Mesendoderm (in vitro differentiated cells): ENCODE data around the gene OR10H1.
"Not testable (repeated sequence)": the region's sequence is repeated elsewhere in the genome, so short reads cannot be mapped to it uniquely, and the experiment has no call there.

ENCODE experiments used
- DNase-seq: peaks from one replicate; pipeline ENCODE4 v3.0.0; 2013
- H2AK5ac ChIP-seq: 2 replicates; pipeline ENCODE4 v1.6.1; 2013; ENCODE audit warnings: low read length, inconsistent platforms
- H2BK120ac ChIP-seq: 2 replicates; pipeline ENCODE4 v1.6.1; 2013; ENCODE audit warnings: low read depth, mild to moderate bottlenecking, low read length, moderate library complexity, mixed read lengths
- H2BK15ac ChIP-seq: replicated peaks from 2 replicates; pipeline ENCODE4 v1.6.1; 2013; ENCODE audit warnings: low read depth, mild to moderate bottlenecking, moderate library complexity
- H2BK5ac ChIP-seq: 2 replicates; pipeline ENCODE4 v1.6.1; 2013; ENCODE audit warnings: low read length, inconsistent platforms
- H3K18ac ChIP-seq: 2 replicates; pipeline ENCODE4 v1.6.1; 2013; ENCODE audit warnings: mild to moderate bottlenecking, low read length, mixed read lengths
- H3K23ac ChIP-seq: one replicate; pipeline ENCODE4 v1.6.1; 2013; ENCODE audit warnings: low read length
- H3K27ac ChIP-seq: 2 replicates; pipeline ENCODE4 v1.5.1; 2013; ENCODE audit warnings: low read depth, mild to moderate bottlenecking, inconsistent platforms, low read length, moderate library complexity
- H3K27me3 ChIP-seq: 2 replicates; pipeline ENCODE4 v1.6.1; 2013; ENCODE audit warnings: low read length, control low read depth, mild to moderate bottlenecking, inconsistent platforms; ENCODE audit not compliant: insufficient read depth, poor library complexity
- H3K36me3 ChIP-seq: 2 replicates; pipeline ENCODE4 v1.6.1; 2013; ENCODE audit warnings: low read length, inconsistent platforms; ENCODE audit not compliant: control insufficient read depth, insufficient read depth
- H3K4ac ChIP-seq: one replicate; pipeline ENCODE4 v1.6.1; 2013; ENCODE audit warnings: low read depth, mild to moderate bottlenecking, low read length, moderate library complexity
- H3K4me1 ChIP-seq: 2 replicates; pipeline ENCODE4 v1.6.1; 2013; ENCODE audit warnings: low read depth, low read length, inconsistent platforms; ENCODE audit not compliant: control insufficient read depth
- H3K4me2 ChIP-seq: 2 replicates; pipeline ENCODE4 v1.6.1; 2013; ENCODE audit warnings: low read length
- H3K4me3 ChIP-seq: 2 replicates; pipeline ENCODE4 v1.5.1; 2013; ENCODE audit warnings: mild to moderate bottlenecking, low read length
- H3K56ac ChIP-seq: one replicate; pipeline ENCODE4 v1.6.1; 2013; ENCODE audit warnings: low read length
- H3K79me1 ChIP-seq: 2 replicates; pipeline ENCODE4 v1.6.1; 2013; ENCODE audit warnings: low read length, inconsistent platforms
- H3K79me2 ChIP-seq: 2 replicates; pipeline ENCODE4 v1.6.1; 2013; ENCODE audit warnings: mild to moderate bottlenecking, low read length; ENCODE audit not compliant: control insufficient read depth, insufficient read depth
- H3K9ac ChIP-seq: 2 replicates; pipeline ENCODE4 v1.6.1; 2013; ENCODE audit warnings: low read length, inconsistent platforms
- H4K5ac ChIP-seq: one replicate; pipeline ENCODE4 v1.6.1; 2013; ENCODE audit warnings: low read length
- H4K8ac ChIP-seq: one replicate; pipeline ENCODE4 v1.6.1; 2013; ENCODE audit warnings: low read depth, mild to moderate bottlenecking, control low read depth, low read length, moderate library complexity
- WGBS: extraction: QIAGEN DNeasy Blood & Tissue Kit; methylation state at CpG from one replicate; pipeline ENCODE4 v1.1.7; 2013; ENCODE audit warnings: low lambda C conversion rate, missing lambda C conversion rate; ENCODE audit not compliant: insufficient coverage; ENCODE audit errors: extremely low coverage; 5-methylcytosine and 5-hydroxymethylcytosine counted together

The OR10H1 gene

DNA sequence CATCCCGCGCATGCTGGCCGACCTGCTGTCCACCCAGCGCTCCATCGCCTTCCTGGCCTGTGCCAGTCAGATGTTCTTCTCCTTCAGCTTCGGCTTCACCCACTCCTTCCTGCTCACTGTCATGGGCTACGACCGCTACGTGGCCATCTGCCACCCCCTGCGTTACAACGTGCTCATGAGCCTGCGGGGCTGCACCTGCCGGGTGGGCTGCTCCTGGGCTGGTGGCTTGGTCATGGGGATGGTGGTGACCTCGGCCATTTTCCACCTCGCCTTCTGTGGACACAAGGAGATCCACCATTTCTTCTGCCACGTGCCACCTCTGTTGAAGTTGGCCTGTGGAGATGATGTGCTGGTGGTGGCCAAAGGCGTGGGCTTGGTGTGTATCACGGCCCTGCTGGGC, 21.2 kb downstream of the OR10H1 start:
- not testable (repeated sequence) for H3K36me3 ChIP-seq, H2BK120ac ChIP-seq, H3K4me3 ChIP-seq, H3K23ac ChIP-seq, H3K27ac ChIP-seq, H3K27me3 ChIP-seq, H3K79me2 ChIP-seq, DNase-seq, H3K79me1 ChIP-seq, H4K5ac ChIP-seq, H3K18ac ChIP-seq, H2BK5ac ChIP-seq, H3K9ac ChIP-seq, H2BK15ac ChIP-seq, H3K4me1 ChIP-seq, H3K56ac ChIP-seq, H2AK5ac ChIP-seq, H3K4ac ChIP-seq, H3K4me2 ChIP-seq, H4K8ac ChIP-seq
- WGBS = no CpG with 5 or more reads among the region's 18 CpGs

DNA sequence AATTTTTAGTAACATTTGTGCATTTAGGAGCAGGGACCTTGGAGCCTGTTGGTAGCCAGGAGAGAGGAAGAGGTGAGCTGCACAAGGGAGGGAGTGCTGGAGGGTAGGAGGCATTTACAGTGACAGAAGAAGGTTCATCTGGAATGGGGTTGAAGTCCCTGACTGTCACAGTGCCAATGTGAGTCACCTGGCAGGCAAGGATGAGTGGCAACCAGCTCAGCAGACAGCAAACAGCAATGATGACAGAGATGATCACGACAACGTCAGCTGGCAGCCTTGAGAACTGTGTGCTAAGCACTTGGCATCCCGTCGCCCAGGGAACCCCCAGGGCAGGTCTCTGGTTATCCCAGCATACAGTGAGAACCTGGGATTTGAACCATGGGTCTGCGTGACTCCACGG, 25.4 kb downstream of the OR10H1 start:
- Histone ChIP-seq H2BK120ac (no peak overlapping the region), H3K9ac (no peak overlapping the region), H3K4me3 (no peak overlapping the region), H3K56ac (no peak overlapping the region), H4K8ac (no peak overlapping the region), H3K27me3 (no peaks in the 10 kb centered on the region), H2AK5ac (no peak overlapping the region), H3K79me2 (no peaks in the 10 kb centered on the region), H3K23ac (no peak overlapping the region), H3K27ac (no peak overlapping the region), H3K4me2 (no peak overlapping the region), H4K5ac (no peak overlapping the region), H3K18ac (no peak overlapping the region), H3K4me1 (no peaks in the 10 kb centered on the region), H3K36me3 (no peaks in the 10 kb centered on the region), H3K4ac (no peak overlapping the region), H2BK15ac (no peak overlapping the region), H3K79me1 (no peaks in the 10 kb centered on the region), H2BK5ac (no peak overlapping the region)
- no CpG with 5 or more reads among the region's 6 CpGs for WGBS
- no peak for DNase-seq

DNA sequence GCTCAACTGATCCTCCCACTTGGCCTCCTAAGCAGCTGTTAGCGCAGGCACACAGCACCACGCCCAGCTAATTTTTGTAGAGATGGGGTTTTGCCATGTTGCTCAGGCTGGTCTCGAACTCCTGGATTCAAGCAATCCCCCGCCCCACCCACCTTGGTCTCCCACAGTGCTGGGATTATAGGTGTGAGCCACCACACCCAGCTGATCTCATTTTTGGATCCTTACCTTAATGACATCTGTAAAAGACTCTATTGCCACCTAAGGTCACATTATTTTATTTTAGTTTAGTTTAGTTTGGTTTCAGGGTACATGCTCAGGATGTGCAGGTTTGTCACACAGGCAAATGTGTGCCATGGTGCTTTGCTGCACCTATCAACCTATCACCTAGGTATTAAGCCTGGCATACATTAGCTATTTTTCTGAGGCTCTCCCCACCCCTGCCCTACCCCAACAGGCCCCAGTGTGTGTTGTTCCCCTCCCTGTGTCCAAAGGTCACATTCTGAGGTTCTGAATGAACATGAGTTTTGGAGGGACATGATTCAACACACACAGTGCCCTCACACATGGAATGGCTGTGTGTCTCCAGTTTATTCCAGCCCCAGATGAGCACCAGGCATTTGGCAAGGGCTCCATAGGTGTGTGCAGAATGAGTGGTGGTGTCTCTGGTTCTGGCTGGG, 26.7 kb downstream of the OR10H1 start:
- Histone ChIP-seq H2BK15ac (no peak overlapping the region), H3K79me2 (no peaks in the 10 kb centered on the region), H3K4me2 (no peak overlapping the region), H3K9ac (no peak overlapping the region), H3K4me3 (no peak overlapping the region), H3K4me1 (no peaks in the 10 kb centered on the region), H3K23ac (no peak overlapping the region), H3K56ac (no peak overlapping the region), H3K18ac (no peak overlapping the region), H3K4ac (no peak overlapping the region), H3K27me3 (no peaks in the 10 kb centered on the region), H3K79me1 (no peaks in the 10 kb centered on the region), H2BK120ac (no peak overlapping the region), H3K27ac (no peak overlapping the region), H4K8ac (no peak overlapping the region), H2AK5ac (no peak overlapping the region), H3K36me3 (no peaks in the 10 kb centered on the region), H4K5ac (no peak overlapping the region), H2BK5ac (no peak overlapping the region)
- WGBS = no CpG with 5 or more reads among the region's 4 CpGs
- no peak for DNase-seq

DNA sequence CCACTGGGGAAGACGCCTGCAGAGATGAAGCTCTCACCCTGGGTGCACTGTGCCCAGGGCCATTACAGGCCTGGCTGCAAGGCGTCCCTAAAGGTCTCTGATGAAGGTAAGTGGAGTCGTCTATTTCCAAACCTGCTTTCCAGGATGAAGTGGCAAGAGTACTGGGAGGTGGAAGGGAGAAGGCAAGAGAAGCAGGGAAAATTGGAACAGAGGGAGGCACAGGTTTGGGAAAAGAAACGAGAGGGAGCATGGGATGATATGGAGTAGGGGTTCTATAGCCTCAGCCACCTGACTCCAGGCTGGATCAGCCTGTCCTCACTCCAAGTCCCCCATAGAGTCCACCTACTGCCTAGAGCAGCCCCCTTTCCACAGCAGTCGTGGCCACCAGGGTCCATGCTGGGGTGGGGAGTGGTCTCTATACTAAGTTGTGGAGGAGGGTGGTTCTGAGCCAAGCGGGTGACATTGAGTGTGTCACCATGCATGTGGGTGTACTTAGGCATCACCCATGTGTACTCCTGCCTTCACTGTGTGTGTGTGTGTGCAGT, 27.8 kb downstream of the OR10H1 start, which contains the start of gene OR10H5:
TSS of gene OR10H5 (plus strand) at position 51 of the 545 bp plus-strand sequence. CDS start 6,388 bp downstream, outside the sequence.
- H4K5ac ChIP-seq = no peak within 1 kb of the TSS
- H3K4me1 ChIP-seq = no peaks in the 10 kb centered on the region
- H4K8ac ChIP-seq = no peak within 1 kb of the TSS
- no peaks in the 10 kb centered on the region for H3K36me3 ChIP-seq
- no CpG with 5 or more reads among the region's 6 CpGs for WGBS
- no peak within 1 kb of the TSS for H2AK5ac ChIP-seq
- no peak within 1 kb of the TSS for H3K4me2 ChIP-seq
- H3K9ac ChIP-seq = no peak within 1 kb of the TSS
- H2BK120ac ChIP-seq = no peak within 1 kb of the TSS
- no peak within 1 kb of the TSS for H2BK5ac ChIP-seq
- no peak for DNase-seq
- H3K79me2 ChIP-seq = no peaks in the 10 kb centered on the region
- no peaks in the 10 kb centered on the region for H3K79me1 ChIP-seq
- H3K27ac ChIP-seq = no peak within 1 kb of the TSS
- no peak within 1 kb of the TSS for H3K4ac ChIP-seq
- H2BK15ac ChIP-seq = no peak within 1 kb of the TSS
- no peak within 1 kb of the TSS for H3K18ac ChIP-seq
- H3K27me3 ChIP-seq = no peaks in the 10 kb centered on the region
- H3K4me3 ChIP-seq = no peak within 1 kb of the TSS
- H3K23ac ChIP-seq = no peak within 1 kb of the TSS
- H3K56ac ChIP-seq = no peak within 1 kb of the TSS

DNA sequence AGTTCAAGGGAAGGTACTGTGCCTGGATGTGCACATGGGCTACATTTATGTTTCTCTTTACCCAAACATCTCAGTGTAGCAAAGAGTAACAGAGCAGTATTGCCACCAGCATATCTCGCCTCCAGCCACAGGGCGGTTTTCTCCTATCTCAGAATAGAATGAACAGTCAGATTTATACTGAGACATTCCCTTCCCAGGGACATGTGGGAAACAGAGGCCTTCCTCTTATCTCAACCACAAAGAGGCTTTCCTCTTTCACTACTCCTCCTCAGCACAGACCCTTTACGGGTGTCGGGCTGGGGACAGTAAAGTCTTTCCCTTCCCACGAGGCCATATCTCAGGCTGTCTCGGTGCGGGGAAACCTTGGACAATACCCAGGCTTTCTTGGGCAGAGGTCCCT, 32.6 kb downstream of the OR10H1 start:
- H3K18ac ChIP-seq, H3K56ac ChIP-seq, H3K23ac ChIP-seq, H3K36me3 ChIP-seq, H3K27ac ChIP-seq, H2AK5ac ChIP-seq, H4K5ac ChIP-seq, H2BK5ac ChIP-seq, H2BK15ac ChIP-seq, H3K79me2 ChIP-seq, H3K4me2 ChIP-seq, DNase-seq, H3K4me3 ChIP-seq, H3K27me3 ChIP-seq, H4K8ac ChIP-seq, H2BK120ac ChIP-seq, H3K9ac ChIP-seq, H3K79me1 ChIP-seq, H3K4ac ChIP-seq, H3K4me1 ChIP-seq: not testable (repeated sequence)
- no CpG with 5 or more reads among the region's 7 CpGs for WGBS

DNA sequence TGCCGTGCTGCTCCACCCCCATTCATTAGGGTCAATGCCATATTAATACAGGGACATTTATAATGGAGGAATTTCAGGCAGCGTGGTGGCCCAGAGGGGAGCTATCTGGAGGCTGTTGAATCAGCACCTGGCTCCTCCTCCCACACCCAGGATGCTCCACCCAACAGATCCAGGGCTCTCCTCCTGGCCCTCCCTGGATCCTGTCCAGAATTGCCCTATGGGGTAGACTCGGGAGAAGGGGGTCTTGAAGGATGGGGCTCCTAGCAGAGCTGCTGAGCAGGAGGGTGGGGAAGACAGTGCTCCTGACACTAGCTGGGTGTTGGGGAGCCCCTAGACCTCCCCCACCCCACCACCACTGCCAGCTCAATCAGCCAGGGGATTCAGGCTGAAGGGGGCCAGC, 33.3 kb downstream of the OR10H1 start:
- H4K8ac ChIP-seq = no peak overlapping the region
- H3K4ac ChIP-seq = no peak overlapping the region
- H2BK120ac ChIP-seq = no peak overlapping the region
- no peak overlapping the region for H3K18ac ChIP-seq
- WGBS = no CpG with 5 or more reads among the region's 3 CpGs
- no peak overlapping the region for H2BK15ac ChIP-seq
- no peaks in the 10 kb centered on the region for H3K79me2 ChIP-seq
- H3K56ac ChIP-seq = no peak overlapping the region
- H3K23ac ChIP-seq = no peak overlapping the region
- no peak overlapping the region for H2BK5ac ChIP-seq
- H3K79me1 ChIP-seq = no peaks in the 10 kb centered on the region
- H3K27ac ChIP-seq = no peak overlapping the region
- H2AK5ac ChIP-seq = no peak overlapping the region
- H4K5ac ChIP-seq = no peak overlapping the region
- H3K4me1 ChIP-seq = no peaks in the 10 kb centered on the region
- H3K27me3 ChIP-seq = no peaks in the 10 kb centered on the region
- no peak overlapping the region for H3K4me2 ChIP-seq
- no peaks in the 10 kb centered on the region for H3K36me3 ChIP-seq
- no peak overlapping the region for H3K4me3 ChIP-seq
- H3K9ac ChIP-seq = no peak overlapping the region
- no peak for DNase-seq
